COLO829 (cell line): ENCODE results near the gene IRAK4.

Source experiments
- DNase-seq: peaks from one replicate; pipeline ENCODE4 v3.0.0; 2012; ENCODE audit warnings: low spot score

The IRAK4 gene

DNA sequence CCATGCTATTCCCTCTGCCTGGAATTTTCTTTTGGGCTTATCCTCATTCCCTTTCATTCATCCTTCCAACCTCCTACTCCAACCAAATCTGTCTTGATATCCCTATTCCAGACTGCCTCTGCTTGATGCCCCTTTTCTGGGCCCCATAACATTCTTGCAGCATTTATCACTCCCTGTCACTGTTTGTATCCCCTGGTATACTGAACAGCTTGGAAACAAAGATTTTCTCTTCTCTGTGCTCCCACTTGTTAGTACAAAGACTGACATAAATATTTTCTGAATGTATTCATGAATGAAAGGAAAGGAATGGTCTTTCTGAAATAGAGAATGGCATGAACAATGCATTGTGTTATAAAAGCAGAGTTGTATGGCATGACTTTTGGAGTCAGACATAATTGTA, 7.5 kb downstream of the IRAK4 start:
- no peak for DNase-seq

DNA sequence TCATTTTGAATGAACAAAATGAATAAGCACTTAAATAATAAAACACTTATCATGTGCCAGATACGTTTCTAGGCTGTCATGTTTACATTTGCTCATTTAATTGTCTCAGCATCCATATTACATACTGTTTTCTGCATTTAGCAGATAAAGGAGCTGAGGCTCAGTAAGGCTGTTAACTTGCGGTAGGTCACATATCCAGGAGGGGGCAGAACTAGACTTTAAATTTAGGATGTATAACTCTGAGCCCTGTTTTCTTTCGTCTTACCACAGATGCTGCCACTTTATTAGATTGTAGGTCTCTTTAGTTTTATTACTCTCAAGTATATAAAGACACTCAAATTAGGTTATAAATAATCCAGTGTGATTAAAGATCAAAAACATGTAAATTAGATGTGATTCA, 17.7 kb downstream of the IRAK4 start:
- DNase-seq: no peak

DNA sequence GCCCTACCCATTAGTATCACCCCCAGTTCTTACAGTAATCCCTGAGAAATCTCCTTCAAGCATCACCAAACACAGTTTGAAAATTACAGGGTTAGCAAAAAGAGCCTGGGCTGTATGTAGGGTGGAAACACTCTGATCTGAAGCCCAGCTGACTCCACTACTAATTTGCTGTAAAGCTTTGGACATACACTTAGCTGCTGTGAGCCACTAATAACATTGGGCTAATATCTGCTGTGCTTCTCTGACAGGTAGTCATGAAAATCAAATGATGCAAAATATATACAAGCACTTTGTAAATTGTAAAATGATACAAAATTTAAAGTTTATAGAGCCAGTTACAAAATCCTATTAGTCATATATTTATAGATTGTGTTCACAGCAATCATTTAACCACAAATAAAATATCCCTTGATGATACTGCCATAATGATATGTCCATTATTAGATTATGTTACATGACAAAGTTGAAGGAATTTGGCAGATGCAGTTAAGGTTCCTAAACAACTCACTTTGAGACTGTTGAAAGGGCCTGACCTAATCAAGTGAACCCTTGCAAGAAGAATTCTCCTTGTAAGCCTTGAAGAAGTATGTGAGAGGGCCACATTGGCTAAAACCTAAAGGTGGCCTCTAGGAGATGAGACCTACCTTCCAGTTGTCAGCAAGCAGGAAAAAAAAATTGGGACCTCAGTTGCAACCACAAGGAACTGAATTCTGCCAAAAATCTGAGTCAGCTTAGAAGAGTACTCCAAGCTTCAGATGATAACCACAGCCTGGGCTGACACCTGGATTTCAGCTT, 28.3 kb downstream of the IRAK4 start:
- no peak for DNase-seq

DNA sequence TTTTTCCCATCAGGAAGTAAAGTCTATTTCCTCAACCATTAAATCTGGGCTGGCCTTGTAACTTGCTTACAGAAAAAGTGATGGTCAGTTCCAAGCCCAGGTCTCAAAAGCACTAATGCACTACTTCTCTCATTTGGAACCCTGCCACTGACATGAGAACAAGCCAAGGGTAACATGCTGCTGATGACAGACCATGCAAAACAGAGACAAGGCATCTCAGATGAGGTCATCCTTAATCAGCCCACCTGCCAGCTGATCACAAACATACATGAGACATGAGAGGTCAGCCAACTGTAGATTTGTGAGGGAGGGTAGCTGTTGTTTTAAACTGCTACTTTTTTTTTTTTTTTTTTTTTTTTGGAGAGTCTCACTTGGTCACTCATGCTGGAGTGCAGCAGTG, 31.2 kb downstream of the IRAK4 start:
- no peak for DNase-seq

DNA sequence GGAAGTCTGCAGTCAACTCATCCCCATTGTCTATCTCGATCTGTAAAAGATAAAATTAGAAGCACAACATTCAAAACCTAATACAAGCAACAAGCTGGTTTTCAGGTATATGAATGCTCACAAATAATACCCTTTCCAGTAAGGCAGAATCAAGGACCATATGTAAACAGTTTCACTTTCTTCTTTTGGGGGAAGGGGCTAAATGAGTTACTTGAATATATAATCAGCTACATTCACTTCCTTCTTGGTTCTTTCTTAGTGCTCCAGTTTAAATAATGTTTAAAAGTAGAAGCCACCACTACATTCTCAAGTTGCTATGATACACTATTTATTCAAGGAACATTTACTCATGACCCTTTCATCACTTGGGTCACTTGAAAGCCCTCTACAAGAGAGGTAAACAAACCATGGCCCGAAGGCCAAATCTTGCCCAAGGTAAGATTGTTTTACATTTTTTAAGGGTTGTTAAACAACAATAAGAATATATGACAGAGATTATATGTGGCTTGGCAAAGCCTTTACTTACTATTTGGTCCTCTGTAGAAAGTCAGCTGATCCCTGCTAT, 37.0 kb downstream of the IRAK4 start:
- DNase-seq: no peak

DNA sequence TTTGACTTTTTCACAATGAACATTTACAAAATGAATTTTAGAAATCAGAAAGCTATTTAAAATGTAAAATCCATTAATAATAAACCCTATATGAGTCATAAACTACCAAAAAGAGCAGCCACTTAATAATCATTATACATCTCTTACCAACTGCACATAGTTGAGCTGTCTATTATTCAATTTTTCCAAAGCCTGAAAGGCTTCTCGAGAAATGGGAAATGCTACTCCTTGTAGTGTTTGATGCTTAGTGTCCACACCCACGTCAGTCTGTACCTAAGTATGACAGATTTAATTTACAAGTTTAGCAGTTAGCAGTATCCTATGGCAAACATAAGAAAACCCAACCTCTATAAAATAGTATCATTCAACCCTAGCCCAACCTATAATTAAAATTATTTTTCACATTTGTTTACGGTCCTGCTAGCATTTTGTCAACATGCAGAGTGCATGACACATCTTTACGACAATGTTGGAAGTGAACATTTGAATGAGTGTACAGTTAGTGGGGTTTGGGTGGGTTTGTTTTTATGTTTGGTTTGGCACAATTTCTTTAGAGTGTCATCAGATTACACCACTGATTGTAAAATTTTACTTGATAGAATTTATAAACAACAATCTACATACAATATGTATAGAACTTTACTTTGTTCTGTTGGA, 38.9 kb downstream of the IRAK4 start:
- DNase-seq: no peak

DNA sequence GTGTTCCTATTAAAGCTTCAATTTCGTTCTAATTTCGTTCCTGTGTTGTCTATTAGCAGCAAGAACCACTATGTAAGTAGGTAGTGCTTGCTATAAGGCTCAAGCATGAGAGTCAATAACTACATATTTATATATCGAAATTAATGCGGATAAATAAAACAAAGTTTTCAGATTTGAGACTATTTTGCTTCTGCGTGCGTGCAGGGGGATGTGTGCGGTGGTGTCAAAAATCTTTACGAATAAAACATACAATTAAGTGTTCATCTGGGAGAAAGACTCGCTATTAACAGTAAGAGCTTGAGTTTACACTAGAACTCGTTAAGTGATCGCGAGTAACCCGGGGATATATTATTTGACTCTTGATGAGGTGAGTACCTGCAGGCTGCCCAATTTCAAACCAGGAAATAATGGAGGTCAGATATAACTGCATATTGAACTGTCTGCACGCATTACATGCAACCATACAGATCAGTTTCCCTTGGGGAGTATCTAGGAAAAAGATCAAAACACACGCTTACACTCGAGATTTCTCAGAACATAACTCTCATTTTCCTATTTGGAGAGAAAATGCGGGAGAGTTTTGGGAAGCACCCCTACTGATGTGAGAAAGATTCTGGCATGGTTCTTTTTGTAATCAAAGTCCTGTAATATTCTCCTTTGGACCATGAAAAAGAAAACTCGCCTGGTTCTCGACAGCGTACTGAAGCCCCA, 46.6 kb downstream of the IRAK4 start:
- DNase-seq: no peak

DNA sequence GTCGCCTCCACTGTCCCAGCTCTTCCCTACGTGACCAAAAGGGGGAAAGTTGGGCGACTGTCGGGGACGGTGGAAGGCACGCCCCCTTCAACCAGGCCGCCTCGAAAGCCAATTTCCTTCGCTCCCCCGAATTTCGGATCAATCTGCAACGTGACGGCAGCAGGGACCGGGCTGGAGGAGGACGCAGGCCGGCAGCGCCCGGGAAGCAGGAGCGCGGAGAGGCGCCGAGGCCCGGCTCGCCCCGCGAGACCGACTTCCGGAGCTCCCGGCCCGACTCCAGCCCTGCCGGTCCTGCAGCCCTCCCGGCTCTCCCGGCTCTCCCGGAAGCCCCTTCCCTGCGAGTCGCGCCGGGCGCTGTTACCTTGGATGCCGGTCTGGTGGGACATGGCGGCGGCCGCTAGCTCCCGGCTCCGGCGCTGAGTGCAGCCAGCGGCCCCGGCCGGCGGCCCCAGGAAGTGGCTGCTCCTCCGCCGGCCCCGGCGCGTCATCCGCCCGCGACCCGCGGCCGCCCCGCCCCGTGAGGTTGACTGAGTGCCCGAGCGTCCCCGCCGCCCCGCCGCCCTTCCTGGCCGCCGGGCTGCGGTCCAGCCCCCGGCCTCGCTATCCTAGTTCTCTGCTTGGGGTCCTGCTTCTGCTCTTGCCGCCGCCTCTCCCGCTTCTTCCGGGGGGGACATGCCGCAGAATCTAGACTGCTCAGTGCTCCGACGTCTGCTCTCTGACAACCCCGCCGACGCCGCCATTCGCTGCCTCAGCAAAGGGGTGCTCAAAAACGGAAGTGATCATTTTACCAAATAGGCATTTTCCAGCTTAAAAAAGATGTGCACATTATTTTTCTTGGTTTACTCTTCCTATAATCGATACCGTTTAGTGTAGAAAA, 47.3 kb downstream of the IRAK4 start, which contains the start of gene TWF1:
TWF1 (minus strand) TSS at position 458 of the 877 bp plus-strand sequence; CDS start at position 386, 72 bp downstream.
- peak; percentile 42 for DNase-seq

DNA sequence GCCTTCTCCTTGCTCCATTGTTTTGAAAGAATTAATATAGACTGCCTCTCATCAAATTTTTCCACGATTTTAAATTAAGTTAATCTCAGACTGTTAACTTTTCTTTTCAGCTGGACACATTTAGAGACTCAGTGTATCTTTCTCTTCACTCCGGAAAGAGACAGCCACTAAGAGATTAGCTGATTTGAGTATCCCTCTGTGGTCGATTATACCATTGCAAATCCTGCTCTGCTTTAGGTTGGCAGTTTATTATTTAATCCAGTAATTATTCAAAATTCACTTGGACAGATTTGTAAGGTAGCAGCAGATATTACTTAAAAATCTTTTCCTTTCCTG, 48.0 kb downstream of the IRAK4 start:
- DNase-seq: no peak

DNA sequence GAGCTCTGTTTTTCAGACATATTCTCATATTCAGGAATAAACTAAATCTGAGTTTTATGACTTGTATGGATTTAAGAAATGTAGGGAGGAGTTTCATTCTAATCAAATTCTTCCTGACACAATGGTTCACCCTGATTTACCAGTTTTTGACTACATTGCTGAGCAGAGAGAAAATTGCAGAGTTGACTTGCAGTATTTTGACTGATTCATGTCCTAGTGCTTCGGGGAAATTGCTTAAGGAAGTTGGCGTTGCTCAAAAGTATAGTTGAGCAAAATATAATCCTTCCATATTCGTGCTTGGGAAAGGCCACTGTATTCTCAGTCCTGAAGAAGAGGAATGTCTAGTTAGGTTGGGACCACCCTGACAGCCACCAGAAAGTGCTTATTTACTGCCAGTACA, 48.6 kb downstream of the IRAK4 start:
- DNase-seq: no peak

DNA sequence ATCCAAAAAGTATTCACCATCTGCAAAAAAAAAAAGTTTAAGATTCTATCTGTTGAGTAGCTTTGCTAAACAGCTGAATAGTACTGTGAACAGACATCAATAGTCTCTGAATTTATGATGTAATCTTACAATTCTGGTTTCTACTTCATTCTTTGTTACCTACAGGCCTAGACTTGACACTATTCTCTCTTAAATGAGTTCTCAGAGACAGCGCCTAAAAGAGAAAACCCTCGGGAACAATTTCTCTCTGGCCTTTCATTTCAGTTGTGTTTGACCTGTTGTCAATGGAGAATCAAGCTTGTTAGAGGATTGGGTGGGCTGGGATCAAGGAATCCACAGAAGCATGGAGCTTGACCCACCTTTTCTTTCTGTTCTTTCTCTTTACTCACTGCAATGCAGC, 53.3 kb downstream of the IRAK4 start:
- DNase-seq: no peak

DNA sequence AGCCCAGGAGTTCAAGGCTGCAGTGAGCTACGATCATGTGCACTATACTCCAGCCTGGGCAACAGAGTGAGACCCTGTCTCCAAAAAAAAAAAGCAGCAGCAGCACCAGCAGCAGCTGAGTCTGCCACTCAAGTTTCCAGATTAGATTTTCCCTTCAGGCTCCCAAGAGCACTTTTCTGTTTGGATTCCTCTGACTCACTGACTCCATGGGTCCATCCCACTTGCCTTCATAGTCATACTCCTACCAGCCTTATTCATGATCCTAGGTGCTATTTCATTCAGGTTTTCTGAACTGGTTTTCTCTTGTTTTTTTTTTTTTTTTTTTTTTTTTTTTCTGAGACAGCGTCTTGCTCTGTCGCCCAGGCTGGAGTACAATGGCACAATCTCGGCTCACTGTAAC, 54.2 kb downstream of the IRAK4 start:
- DNase-seq: no peak

DNA sequence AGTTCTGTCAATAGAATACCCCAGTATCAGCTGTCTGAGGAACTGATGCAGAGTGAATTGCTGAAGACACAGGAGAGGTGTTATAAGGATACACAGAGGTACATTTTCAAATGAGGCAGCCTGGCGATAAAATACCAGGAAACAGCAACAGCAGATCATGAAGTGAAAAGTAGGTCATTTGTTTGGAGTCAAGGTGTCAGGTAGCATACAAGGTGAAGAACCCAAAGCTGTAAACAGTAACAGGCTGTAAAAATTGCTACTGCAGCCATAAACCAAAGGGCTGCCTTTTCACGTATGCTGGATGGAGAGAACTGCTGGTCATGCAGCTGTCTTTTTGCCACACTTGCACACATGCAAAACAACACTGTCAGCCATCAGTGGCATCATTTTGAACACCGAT, 56.7 kb downstream of the IRAK4 start:
- DNase-seq: no peak

DNA sequence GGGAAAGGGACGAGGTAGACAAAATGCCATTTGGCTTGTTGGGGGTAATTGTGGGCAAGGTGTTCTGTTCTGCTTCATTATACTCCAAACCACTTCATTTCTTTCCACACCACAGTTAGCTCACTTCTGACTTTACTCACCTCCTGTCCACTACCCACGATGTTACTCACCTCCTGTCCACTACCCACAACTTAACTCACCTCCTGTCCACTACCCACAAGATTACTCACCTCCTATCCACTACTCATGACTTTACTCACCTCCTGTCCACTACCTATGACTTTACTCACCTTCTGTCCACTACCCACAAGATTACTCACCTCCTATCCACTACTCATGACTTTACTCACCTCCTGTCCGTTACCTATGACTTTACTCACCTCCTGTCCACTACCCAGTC, 57.4 kb downstream of the IRAK4 start:
- no peak for DNase-seq

DNA sequence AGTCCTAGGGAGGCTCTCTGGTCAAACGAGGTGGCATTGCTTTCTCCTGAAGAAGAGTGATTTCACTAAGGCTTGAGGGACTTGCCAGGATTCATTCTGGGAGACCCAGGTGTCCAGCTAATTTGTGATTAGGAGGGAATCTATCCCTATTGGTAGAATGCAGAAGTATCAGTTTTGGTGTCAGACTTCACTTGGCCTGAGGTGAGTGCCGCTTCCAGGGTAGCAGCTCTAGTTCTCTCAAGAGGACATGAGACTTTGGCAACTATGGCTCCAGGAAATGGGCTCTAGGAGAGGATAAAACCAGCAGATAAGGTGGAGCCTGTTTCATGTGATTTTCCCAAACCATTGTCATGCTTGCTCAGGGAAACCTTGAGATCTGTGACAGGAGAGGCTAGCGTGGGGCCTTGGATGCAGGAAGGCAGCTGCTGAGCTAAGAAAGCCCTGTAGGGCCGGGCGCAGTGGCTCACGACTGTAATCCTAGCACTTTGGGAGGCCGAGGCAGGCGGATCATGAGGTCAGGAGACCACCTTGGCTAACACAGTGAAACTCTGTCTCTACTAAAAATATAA, 65.5 kb downstream of the IRAK4 start:
- no peak for DNase-seq

DNA sequence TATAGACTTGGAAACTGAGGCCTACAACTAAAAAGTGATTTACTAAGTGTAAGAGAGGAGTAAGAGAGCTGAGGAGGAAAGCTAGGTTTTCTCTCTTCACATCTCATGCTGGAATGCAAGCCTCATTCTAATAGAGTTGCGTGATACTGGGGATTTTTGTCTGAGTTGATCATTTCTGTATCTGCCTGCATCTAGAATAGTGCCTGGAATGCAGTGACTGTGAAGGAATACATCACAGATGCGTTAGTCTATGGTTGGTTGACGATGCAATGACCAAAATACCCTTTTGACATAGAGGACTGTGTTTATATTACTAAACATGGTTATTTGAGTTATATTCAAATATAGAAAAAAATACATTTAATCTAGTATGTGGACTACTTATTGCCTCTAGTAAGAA, 67.9 kb downstream of the IRAK4 start:
- DNase-seq: no peak

DNA sequence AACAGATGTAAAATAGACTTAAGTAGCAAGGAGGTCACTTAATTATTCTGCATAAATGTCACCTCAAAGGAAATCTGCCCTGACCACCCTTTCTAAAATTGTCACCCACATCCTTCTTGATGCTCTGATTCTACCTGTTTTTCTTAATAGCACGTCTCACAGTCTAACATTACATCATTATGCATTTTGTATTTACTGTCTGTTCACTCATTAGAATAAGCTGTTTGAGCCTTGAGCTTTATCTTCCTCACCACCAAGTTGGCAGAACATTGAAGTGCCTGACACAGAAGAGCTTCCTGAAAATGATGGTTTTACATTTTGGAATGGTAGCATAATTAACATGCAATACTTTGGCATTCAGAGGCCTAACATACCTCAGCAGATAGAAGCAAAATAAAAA, 68.3 kb downstream of the IRAK4 start:
- no peak for DNase-seq

DNA sequence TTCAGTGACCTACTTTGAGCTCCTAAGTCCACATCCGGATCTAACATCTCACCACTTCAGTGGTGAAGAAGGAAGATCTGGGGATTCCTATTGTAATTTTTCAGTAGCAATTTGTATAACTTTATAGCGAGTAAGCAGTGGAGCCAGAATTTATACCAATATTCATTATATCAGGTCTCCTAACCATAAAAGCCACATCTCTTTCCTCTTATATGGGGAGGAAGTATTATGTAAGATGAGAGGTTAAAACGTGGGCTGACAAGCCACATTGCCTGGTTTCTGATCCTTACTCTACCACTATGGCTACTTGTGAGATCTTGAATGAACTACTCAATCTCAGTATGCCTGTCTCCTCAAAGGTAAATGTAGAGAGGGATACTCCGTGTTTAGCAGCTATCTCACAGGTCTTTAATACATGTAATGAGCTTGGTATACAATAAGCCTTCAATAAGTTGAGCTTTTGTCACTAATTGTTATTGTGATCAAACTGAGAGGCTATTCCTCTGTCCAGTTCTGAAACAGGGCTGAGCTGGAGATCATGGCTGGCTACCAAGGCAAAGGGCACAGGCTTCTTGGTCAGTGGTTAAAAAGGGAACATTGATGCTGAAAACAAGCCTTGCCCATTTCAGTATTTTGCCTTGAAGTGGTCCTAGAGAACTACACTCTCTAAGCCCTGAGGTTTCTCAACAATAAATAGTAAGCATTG, 73.9 kb downstream of the IRAK4 start:
- no peak for DNase-seq

DNA sequence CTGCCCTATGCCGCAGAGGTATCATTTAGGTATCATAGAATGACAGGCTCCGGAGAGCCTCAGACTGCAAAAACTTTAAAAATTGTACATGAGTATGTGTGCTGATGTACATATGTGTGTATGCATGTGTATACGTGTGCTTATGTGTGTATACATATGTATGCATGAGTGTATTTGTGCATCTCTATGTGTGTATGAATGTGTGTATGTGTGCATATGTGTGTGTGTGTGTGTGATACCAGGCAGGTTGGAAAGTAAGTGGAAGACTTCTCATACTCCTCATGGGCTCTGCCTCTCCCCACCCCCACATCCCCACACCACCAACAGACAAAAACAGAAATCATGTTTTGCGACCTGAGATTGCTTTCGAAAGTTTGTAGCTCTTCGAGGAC, 76.5 kb downstream of the IRAK4 start:
- DNase-seq: no peak

DNA sequence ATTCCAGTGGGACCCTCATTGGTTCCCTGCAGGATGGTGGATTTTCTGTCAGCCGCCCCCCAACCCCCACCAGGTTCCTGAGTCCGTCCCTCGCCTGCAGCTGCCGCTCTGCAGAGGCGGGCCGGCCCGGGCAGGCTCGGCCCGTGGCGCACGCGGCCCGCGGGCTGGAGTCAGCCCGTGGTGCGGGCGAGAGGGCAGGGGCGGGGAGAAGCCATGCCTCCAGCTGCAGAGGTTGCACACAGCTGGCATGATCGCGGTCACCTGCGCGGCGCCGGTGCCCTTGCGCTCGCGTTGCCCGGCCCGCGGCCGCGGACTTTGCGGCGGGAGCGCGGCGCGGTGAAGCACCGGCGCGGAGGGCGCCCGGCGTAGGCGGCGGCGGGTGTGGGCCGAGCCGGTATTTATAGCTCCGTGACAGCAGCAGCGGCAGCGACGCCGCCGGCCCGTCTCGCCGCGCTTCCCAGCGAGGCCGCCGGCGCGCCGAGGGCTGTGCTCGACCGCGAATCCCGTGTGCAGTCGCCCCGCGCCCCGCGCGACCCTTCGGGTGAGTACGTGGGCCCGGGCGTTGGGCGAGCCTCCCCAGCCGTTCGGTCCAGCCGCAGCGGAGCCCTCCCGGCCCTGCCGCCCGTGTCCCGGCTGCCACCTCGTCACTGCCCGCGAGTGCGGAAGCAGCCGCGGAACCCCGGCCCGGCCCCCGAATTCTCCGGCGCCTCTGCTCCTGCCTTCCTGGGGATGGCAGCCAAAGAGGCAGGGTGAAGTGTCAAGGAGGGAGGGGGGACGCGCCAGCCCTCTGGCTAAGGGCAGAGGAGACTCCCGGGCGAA, 77.1 kb downstream of the IRAK4 start, which contains the start of gene TMEM117:
TMEM117 (plus strand) TSS at position 426 of the 819 bp plus-strand sequence.
- no peak for DNase-seq
